Heart left ventricle (tissue), 16 donors: ENCODE data around the gene LNX1. TPM values are rescaled to one million over a fixed set of nuclear protein-coding genes. Genes with fewer than 3 reads are reported as not detected.

ENCODE experiments used
- ATAC-seq, 4 donors: fragments of 200-7000 bp; cut with Tn5 transposase; one replicate each; pipeline ENCODE4 v1.9.1; 2020 to 2022; ENCODE audit warnings: moderate library complexity in 4 of 4, mild to moderate bottlenecking in 3 of 4, moderate number of reproducible peaks in 1 of 4
- DNase-seq, 5 donors: peaks; one replicate each; pipeline ENCODE4 v3.0.0-alpha.2; 2020
- H3K27ac ChIP-seq, 12 donors: fragments of 200-600 bp; sonication (generic) in 4 of 12; one replicate each; pipeline versions ENCODE4 v1.5.0 to v1.8.0; 2016 to 2022; ENCODE audit warnings: mild to moderate bottlenecking in 2 of 12
- H3K27me3 ChIP-seq, 9 donors: fragments of 200-600 bp; sonication (generic) in 2 of 9; one replicate each; pipeline versions ENCODE4 v1.5.1 to v1.8.0; 2016 to 2022; ENCODE audit warnings: mild to moderate bottlenecking in 3 of 9
- H3K36me3 ChIP-seq, 9 donors: fragments of 200-600 bp; sonication (generic) in 2 of 9; one replicate each; pipeline versions ENCODE4 v1.5.0 to v1.8.0; 2018 to 2022; ENCODE audit warnings: mild to moderate bottlenecking in 2 of 9
- H3K4me1 ChIP-seq, 12 donors: fragments of 200-600 bp; sonication (generic) in 4 of 12; one replicate each; pipeline versions ENCODE4 v1.5.0 to v1.8.0; 2016 to 2022; ENCODE audit warnings: mild to moderate bottlenecking in 3 of 12
- H3K4me3 ChIP-seq, 12 donors: fragments of 200-600 bp; sonication (generic) in 4 of 12; one replicate each; pipeline versions ENCODE4 v1.5.0 to v1.8.0; 2017 to 2022; ENCODE audit warnings: mild to moderate bottlenecking in 9 of 12, moderate library complexity in 4 of 12
- H3K9me3 ChIP-seq, 12 donors: fragments of 200-600 bp; sonication (generic) in 4 of 12; one replicate each; pipeline versions ENCODE4 v1.5.0 to v1.8.0; 2016 to 2022; ENCODE audit warnings: mild to moderate bottlenecking in 1 of 12
- CTCF ChIP-seq, 12 donors: fragments of 200-600 bp; sonication (generic) in 4 of 12; IDR thresholded peaks; one replicate each; pipeline versions ENCODE4 v1.5.0 to v1.8.0; 2018 to 2022; ENCODE audit warnings: antibody characterized with exemption in 12 of 12, mild to moderate bottlenecking in 5 of 12
- POLR2A ChIP-seq, 2 donors: fragments of 450-650 bp; IDR thresholded peaks; one replicate each; pipeline ENCODE4 v1.6.1; 2017; ENCODE audit warnings: antibody characterized with exemption in 2 of 2, mild to moderate bottlenecking in 2 of 2, moderate library complexity in 2 of 2
- WGBS, 4 donors: extraction: QIAGEN DNeasy Blood & Tissue Kit in 2 of 4; methylation state at CpG; one replicate each; pipeline versions ENCODE4 v1.1.5 to v1.1.7; 2013 to 2018; 5-methylcytosine and 5-hydroxymethylcytosine counted together
- intact Hi-C, 10 donors: fragments of 100-400 bp; cut with DNase I; formaldehyde crosslinking; loops; one replicate each; pipeline versions ENCODE4 v1.11.1 to v1.14.2; 2022
- polyA plus RNA-seq, 2 donors: library from polyadenylated mRNA; stranded (reverse); fragments of 200-250 nt; gene quantifications; one replicate each; pipeline ENCODE4 v1.2.3, GENCODE V29; 2013
- total RNA-seq, 9 donors: library from RNA; depleted of rRNA in 2 of 9; stranded (reverse); fragments of >200 nt in 2 of 9; fragmentation: NEBNext Ultra II Directional in 3 of 9; extraction: Animal tissue kit (Norgen Biotek cat#: 25700) in 3 of 9; gene quantifications; one replicate each; pipeline versions ENCODE4 v1.1.0 to v1.2.4, GENCODE V29; 2016 to 2023
- donor health status: ischemic (EF 13 %, LVEDD 7.1; RV severe dilation, severe dysfunction).
- donor health status: healthy with polysubstance abuse.
- donor health status: DM: no; HTN: yes; CAD: no.
- donor health status: DM: no; HTN: no; CAD: no.
- donor health status: ischemic (EF 25% LVEDD 6.9; RV normal size, moderate dysfunction).
- donor health status: ischemic (EF 25% LVEDD 5.7; RV mildly dilated, moderate dysfunction).
- donor health status: healthy.
- donor health status: DM: yes; HTN: yes; CAD: no.
- donor health status: ischemic (EF 35%, LVEDD 5.7; RV mildly dilated, moderate dysfunction).
- donor health status: nonischemic (EF 11% LVEDD 7.7; RV severe dilation, severe dysfunction).
- donor health status: DM: yes; HTN: yes; CAD: no.
- donor health status: PGD.
- donor health status: ischemic (EF 29% LVEDD 5.4; RV normal size, mild dysfunction).
- donor health status: nonischemic (EF 23%, LVEDD 6.1; RV moderate dilation, normal function).

Gene LNX1
- total and polyA plus RNA-seq, 11 donors = 3.4 to 15.7 (median 6.7) TPM

DNA sequence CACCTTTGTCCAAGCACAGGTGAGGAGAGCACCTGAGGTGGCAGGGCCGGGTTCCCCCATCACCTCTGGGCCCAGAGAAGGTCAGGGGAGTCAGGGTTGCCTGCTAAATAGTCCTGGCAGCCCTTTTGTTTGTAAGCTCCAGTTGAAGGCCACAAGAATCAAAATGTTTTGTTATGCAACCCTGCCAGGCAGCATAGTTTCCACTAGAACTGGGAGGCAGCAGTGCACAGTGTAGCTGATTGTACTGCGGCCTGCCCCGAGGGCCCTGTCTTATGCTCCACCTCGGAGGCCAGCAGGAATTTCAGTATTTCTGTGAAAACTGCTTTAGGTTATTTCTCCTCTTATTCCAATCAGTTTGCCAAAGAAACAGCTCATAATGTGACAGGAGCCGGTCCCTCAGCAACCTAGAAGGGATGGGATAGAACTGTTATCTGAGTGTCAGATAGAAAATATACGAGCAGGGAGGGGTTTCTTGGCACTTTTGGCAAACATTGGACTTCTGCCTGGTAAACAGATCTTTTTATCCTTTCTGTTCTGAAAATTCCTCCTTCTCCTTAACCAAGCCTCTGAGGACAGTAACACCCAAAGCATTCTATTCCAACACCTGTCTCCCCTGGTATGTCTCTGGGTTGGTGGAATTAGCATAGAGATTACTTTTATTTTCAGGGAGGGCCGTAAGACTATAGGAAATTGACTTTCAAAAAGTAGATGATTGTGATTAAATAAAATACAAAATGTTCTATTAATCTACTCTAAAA lies 93.6 kb downstream of the LNX1 start:
- intact Hi-C loops = loop anchor here in 7 of 10 donors (10.0 kb wide), 6 partner anchors 107 to 727 kb away; partner anchors contain the start of gene PDGFRA (in 3 of the 7)
- no peaks in the 10 kb centered on the region for H3K27me3 ChIP-seq
- no peak overlapping the region for H3K4me3 ChIP-seq
- H3K9me3 ChIP-seq = no peaks in the 10 kb centered on the region
- peak overlapping the region in 11 of 12 donors; percentile 12 to 73 (median 55) for H3K27ac ChIP-seq
- peaks cover 0 to 5% (median 0%) of the 10 kb centered on the region in 9 donors for H3K36me3 ChIP-seq
- TF ChIP-seq POLR2A (IDR thresholded peaks at IDR 0.05) (no peak), CTCF (IDR thresholded peaks at IDR 0.05) (no peak)
- 67 to 79% (median 73%) methylated on average over 7 of the region's 7 CpGs for WGBS, 4 donors
- DNase-seq = peak in 4 of 5 donors; percentile 27 to 54 (median 42)
- peaks cover 0 to 28% (median 0%) of the 10 kb centered on the region in 12 donors for H3K4me1 ChIP-seq
- ATAC-seq = peak; percentile 68 to 94 (median 93)

- intact Hi-C loops = loop anchor here in 7 of 10 donors (5.0 to 10.0 kb wide), 10 partner anchors 110 to 737 kb away; partner anchors contain the start of gene PDGFRA (in 3 of the 7)
- ATAC-seq (no peak), DNase-seq (no peak)
- Histone ChIP-seq H3K27ac (no peak overlapping the region), H3K27me3 (no peaks in the 10 kb centered on the region), H3K9me3 (no peaks in the 10 kb centered on the region), H3K4me3 (no peak overlapping the region), H3K36me3 (peaks cover 0 to 5% (median 0%) of the 10 kb centered on the region in 9 donors), H3K4me1 (peaks cover 0 to 33% (median 5%) of the 10 kb centered on the region in 12 donors)
- TF ChIP-seq CTCF (IDR thresholded peaks at IDR 0.05) = no peak
- no peak for TF ChIP-seq POLR2A (IDR thresholded peaks at IDR 0.05)
- 93 to 97% (median 95%) methylated on average over 6 of the region's 6 CpGs for WGBS, 4 donors
Observed at GRCh38 chr4:53494851-53495250, 96.4 kb downstream of the LNX1 start.

GRCh38 chr4:53490965-53491622 lies 100.2 kb downstream of the LNX1 start:
- Histone ChIP-seq H3K9me3 (no peaks in the 10 kb centered on the region), H3K4me1 (peaks cover 0 to 11% (median 2%) of the 10 kb centered on the region in 12 donors), H3K27me3 (no peaks in the 10 kb centered on the region), H3K4me3 (no peak overlapping the region), H3K36me3 (peaks cover 0 to 5% (median 0%) of the 10 kb centered on the region in 9 donors), H3K27ac (peak overlapping the region in 2 of 12 donors; percentile 4 to 47)
- intact Hi-C loops = loop anchor here in 7 of 10 donors (5.0 to 10.0 kb wide), 10 partner anchors 114 to 741 kb away; partner anchors contain the start of gene PDGFRA (in 3 of the 7)
- DNase-seq (peak in 1 of 5 donors; percentile 25), ATAC-seq (peak in 2 of 4 donors; percentile 48 to 73)
- WGBS, 4 donors = 36 to 47% (median 39%) methylated on average over 3 of the region's 3 CpGs
- TF ChIP-seq POLR2A (IDR thresholded peaks at IDR 0.05) = no peak
- TF ChIP-seq CTCF (IDR thresholded peaks at IDR 0.05) = peak; percentile 44 to 80 (median 65)
